PC-3 (cell line): Measurements from ENCODE around the gene UBE2G1.

ENCODE experiments used
- CTCF ChIP-seq: fragments of 300-600 bp; sonication (generic); conservative IDR thresholded peaks from 2 replicates; pipeline ENCODE4 v1.5.1; 2017; ENCODE audit warnings: antibody characterized with exemption, low read depth, mild to moderate bottlenecking, low read length
- EZH2phosphoT487 ChIP-seq: fragments of 300-600 bp; sonication (generic); IDR thresholded peaks from 2 replicates; pipeline ENCODE4 v1.6.1; 2018; ENCODE audit warnings: mild to moderate bottlenecking, antibody characterized with exemption, low read length, borderline replicate concordance

- TF ChIP-seq CTCF (no peak), EZH2phosphoT487 (no peak)
These were observed 39.9 kb upstream of the UBE2G1 start for GRCh38 chr17:4406386-4406785.
